ENCODE measurements around the gene TIPIN. TPM values are rescaled to one million over a fixed set of nuclear protein-coding genes. Genes with fewer than 3 reads are reported as not detected.
A peak's percentile ranks its signal among the peaks of the same experiment; 100 is the strongest.

The TIPIN gene
- total RNA-seq: 42.4 and 43.3 TPM in 2 replicates

- H3K4me1 Mint-ChIP-seq (ENCODE audit: low read depth): peaks cover 25% of the 10 kb centered on the region
- H3K4me3 Mint-ChIP-seq (ENCODE audit: low read depth): peak within 1 kb of the TSS; percentile 97
- H3K36me3 Mint-ChIP-seq (ENCODE audit: low read depth): peaks cover 23% of the 10 kb centered on the region
- DNase-seq (ENCODE audit: low spot score): peak; percentile 96
- intact Hi-C loops (cut with micrococcal nuclease): loop anchor here (1.0 kb wide), 3 partner anchors 14 to 141 kb away; partner anchors contain the start of genes MAP2K1 and SNAPC5
- H3K27me3 Mint-ChIP-seq (ENCODE audit: low read depth): no peaks in the 10 kb centered on the region
- no peaks in the 10 kb centered on the region for H3K9me3 Mint-ChIP-seq
- peak within 1 kb of the TSS; percentile 97 for H3K27ac Mint-ChIP-seq
Observed at GRCh38 chr15:66356359-66357236, at the start of gene TIPIN. Gene TIPIN (minus strand): TSS chr15:66356685. CDS start chr15:66352947, 3,738 bp downstream.

- no peak for DNase-seq (ENCODE audit: low spot score)
- H3K27me3 Mint-ChIP-seq (ENCODE audit: low read depth): no peaks in the 10 kb centered on the region
- no peak overlapping the region for H3K27ac Mint-ChIP-seq
- intact Hi-C loops (cut with micrococcal nuclease): no loop called here
- no peak overlapping the region for H3K4me3 Mint-ChIP-seq (ENCODE audit: low read depth)
- no peaks in the 10 kb centered on the region for H3K9me3 Mint-ChIP-seq
- H3K36me3 Mint-ChIP-seq (ENCODE audit: low read depth): peaks cover 43% of the 10 kb centered on the region
- H3K4me1 Mint-ChIP-seq (ENCODE audit: low read depth): peaks cover 87% of the 10 kb centered on the region
Observed at GRCh38 chr15:66405615-66406014, 49.1 kb upstream of the TIPIN start.

DNA sequence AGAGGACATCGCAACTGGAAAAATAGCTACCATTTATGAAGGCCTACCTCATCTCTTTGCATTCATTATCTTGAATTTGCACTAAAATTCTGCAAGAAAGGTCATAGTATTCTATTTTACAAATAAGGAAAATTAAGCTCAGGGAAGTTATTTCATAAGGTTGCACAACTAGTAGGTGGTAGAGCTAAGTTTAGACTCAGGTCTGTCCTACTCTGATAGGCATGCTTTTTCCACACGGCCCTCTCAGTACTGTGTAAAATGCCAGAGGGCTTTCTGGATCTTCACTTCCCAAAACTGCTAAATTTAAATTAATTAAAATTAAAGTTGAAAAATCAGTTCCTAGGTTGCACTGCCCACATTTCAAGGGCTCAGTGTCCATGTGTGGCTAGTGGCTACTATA lies 48.5 kb upstream of the TIPIN start:
- Mint-ChIP-seq H3K4me1 (ENCODE audit: low read depth) (peaks cover 88% of the 10 kb centered on the region), H3K4me3 (ENCODE audit: low read depth) (no peak overlapping the region), H3K27me3 (ENCODE audit: low read depth) (no peaks in the 10 kb centered on the region), H3K36me3 (ENCODE audit: low read depth) (peaks cover 45% of the 10 kb centered on the region), H3K27ac (no peak overlapping the region), H3K9me3 (no peaks in the 10 kb centered on the region)
- intact Hi-C loops (cut with micrococcal nuclease): no loop called here
- no peak for DNase-seq (ENCODE audit: low spot score)

- Mint-ChIP-seq H3K9me3 (no peaks in the 10 kb centered on the region), H3K27me3 (ENCODE audit: low read depth) (no peaks in the 10 kb centered on the region), H3K4me1 (ENCODE audit: low read depth) (peaks cover 85% of the 10 kb centered on the region), H3K27ac (no peak overlapping the region), H3K36me3 (ENCODE audit: low read depth) (peaks cover 41% of the 10 kb centered on the region), H3K4me3 (ENCODE audit: low read depth) (no peak overlapping the region)
- intact Hi-C loops (cut with micrococcal nuclease): no loop called here
- no peak for DNase-seq (ENCODE audit: low spot score)
Observed at GRCh38 chr15:66404532-66404931, 48.0 kb upstream of the TIPIN start.

- DNase-seq (ENCODE audit: low spot score): no peak
- Mint-ChIP-seq H3K36me3 (ENCODE audit: low read depth) (peaks cover 41% of the 10 kb centered on the region), H3K4me1 (ENCODE audit: low read depth) (peaks cover 84% of the 10 kb centered on the region), H3K9me3 (no peaks in the 10 kb centered on the region), H3K27me3 (ENCODE audit: low read depth) (no peaks in the 10 kb centered on the region), H3K27ac (no peak overlapping the region), H3K4me3 (ENCODE audit: low read depth) (no peak overlapping the region)
- intact Hi-C loops (cut with micrococcal nuclease): no loop called here
Observed at GRCh38 chr15:66404122-66404521, 47.6 kb upstream of the TIPIN start.

GRCh38 chr15:66403323-66403722 lies 46.8 kb upstream of the TIPIN start:
- Mint-ChIP-seq H3K36me3 (ENCODE audit: low read depth) (peaks cover 43% of the 10 kb centered on the region), H3K4me1 (ENCODE audit: low read depth) (peaks cover 77% of the 10 kb centered on the region), H3K9me3 (no peaks in the 10 kb centered on the region), H3K27me3 (ENCODE audit: low read depth) (no peaks in the 10 kb centered on the region), H3K4me3 (ENCODE audit: low read depth) (no peak overlapping the region), H3K27ac (no peak overlapping the region)
- no peak for DNase-seq (ENCODE audit: low spot score)
- intact Hi-C loops (cut with micrococcal nuclease): no loop called here

- Mint-ChIP-seq H3K4me1 (ENCODE audit: low read depth) (peaks cover 75% of the 10 kb centered on the region), H3K27me3 (ENCODE audit: low read depth) (no peaks in the 10 kb centered on the region), H3K4me3 (ENCODE audit: low read depth) (no peak overlapping the region), H3K36me3 (ENCODE audit: low read depth) (peaks cover 48% of the 10 kb centered on the region), H3K27ac (peak overlapping the region; percentile 33), H3K9me3 (no peaks in the 10 kb centered on the region)
- DNase-seq (ENCODE audit: low spot score): no peak
- intact Hi-C loops (cut with micrococcal nuclease): no loop called here
Observed at GRCh38 chr15:66402761-66403284, 46.3 kb upstream of the TIPIN start.

DNA sequence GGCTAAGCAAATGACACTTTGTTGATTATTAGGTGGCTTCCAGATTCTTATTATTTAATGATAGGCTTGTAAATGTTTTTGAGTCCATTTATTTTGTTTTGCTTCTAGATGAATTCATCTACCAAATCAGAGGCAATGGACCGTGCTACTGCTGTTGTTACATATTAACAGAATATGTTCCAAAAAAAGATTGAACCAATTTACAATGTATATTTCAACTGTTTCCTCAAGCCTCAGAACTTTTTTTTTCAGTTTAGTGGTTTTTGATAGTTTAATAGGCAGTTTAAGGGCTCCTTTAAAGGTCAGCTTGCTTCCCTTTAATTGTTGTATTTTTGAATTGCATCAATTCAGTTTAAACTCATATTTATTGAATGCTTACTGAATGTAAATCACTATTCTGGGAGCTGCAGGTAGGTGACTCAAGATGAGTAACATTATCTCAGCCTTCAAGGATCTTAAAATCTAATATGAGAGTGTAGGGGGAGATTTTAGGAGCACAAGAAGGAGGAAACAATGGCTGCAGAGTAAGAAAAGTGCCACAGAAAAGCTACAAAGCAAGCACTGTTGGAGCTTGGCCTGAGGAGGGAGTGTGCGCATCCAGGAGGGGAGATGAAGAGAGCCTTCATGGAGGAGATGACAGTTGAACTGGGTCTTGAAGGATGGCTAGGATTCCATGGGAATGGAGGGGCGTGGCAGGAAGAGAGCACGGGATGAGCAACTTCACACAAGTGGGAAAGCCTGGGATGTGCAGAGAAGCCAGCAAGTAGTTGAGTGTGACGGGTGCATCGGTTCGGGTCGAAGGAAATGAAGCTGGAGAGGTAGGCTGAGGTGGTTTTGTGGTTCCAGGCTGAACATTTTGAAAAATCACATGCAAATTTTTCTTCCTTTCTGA lies 44.9 kb upstream of the TIPIN start:
- H3K36me3 Mint-ChIP-seq (ENCODE audit: low read depth): peaks cover 53% of the 10 kb centered on the region

DNA sequence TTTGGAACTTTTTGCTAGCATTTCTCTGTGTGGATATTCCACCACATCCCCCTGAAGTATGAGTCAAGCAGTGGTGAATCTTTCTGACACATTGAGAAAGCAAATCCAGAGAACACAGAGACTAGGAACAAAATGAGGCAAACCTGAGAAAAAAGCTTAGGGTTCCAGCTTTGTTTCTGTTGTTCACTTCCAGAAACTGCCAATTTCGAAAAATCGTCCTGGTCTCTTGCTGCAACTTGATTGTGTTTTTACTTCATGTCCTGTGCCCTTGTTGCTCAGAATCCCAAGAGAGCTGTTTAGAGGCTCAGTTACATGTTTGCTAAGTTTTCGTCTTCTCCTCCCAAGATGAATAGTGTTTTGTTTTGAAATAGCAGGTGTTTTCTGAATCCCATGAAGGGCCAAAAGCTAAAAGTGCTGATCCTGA lies 43.9 kb upstream of the TIPIN start:
- Mint-ChIP-seq H3K9me3 (no peaks in the 10 kb centered on the region), H3K4me3 (ENCODE audit: low read depth) (no peak overlapping the region), H3K4me1 (ENCODE audit: low read depth) (peaks cover 62% of the 10 kb centered on the region), H3K27me3 (ENCODE audit: low read depth) (no peaks in the 10 kb centered on the region), H3K36me3 (ENCODE audit: low read depth) (peaks cover 59% of the 10 kb centered on the region), H3K27ac (peak overlapping the region; percentile 26)
- DNase-seq (ENCODE audit: low spot score): no peak
- intact Hi-C loops (cut with micrococcal nuclease): loop anchor here (2.0 kb wide), 1 partner anchor 14 kb away; the partner anchor contains the start of gene MAP2K1

More for the DNA sequence above, 44.9 kb upstream of the TIPIN start:
- H3K27ac Mint-ChIP-seq: peak overlapping the region; percentile 53
- intact Hi-C loops (cut with micrococcal nuclease): loop anchor here (1.0 to 2.0 kb wide), 2 partner anchors 11 to 15 kb away; partner anchors contain the start of gene MAP2K1
- no peaks in the 10 kb centered on the region for H3K9me3 Mint-ChIP-seq
- no peaks in the 10 kb centered on the region for H3K27me3 Mint-ChIP-seq (ENCODE audit: low read depth)
- H3K4me3 Mint-ChIP-seq (ENCODE audit: low read depth): peak overlapping the region; percentile 51
- peaks cover 66% of the 10 kb centered on the region for H3K4me1 Mint-ChIP-seq (ENCODE audit: low read depth)
- DNase-seq (ENCODE audit: low spot score): peak; percentile 10

- Mint-ChIP-seq H3K4me1 (ENCODE audit: low read depth) (peaks cover 65% of the 10 kb centered on the region), H3K9me3 (no peaks in the 10 kb centered on the region), H3K4me3 (ENCODE audit: low read depth) (no peak overlapping the region), H3K27ac (no peak overlapping the region), H3K36me3 (ENCODE audit: low read depth) (peaks cover 64% of the 10 kb centered on the region), H3K27me3 (ENCODE audit: low read depth) (no peaks in the 10 kb centered on the region)
- DNase-seq (ENCODE audit: low spot score): no peak
- intact Hi-C loops (cut with micrococcal nuclease): no loop called here
Observed at GRCh38 chr15:66399276-66399675, 42.8 kb upstream of the TIPIN start.

DNA sequence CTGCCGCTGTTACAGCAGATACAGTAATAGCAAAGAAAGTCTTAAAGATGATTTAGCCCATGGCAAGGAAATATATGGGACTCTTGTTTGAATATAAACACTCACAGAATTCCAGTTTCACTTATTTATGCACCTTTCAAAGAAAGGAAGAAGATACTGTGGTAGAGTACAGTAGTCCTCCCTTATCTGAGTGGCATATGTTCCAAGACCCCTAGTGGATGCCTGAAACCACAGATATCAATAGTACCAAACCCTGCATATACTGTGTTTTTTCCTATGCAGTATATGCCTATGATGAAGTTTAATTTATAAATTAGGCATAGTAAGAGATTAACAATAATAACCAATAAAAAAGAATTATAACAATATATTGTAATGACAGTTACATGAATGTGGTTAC lies 38.4 kb upstream of the TIPIN start:
- no peak overlapping the region for H3K4me3 Mint-ChIP-seq (ENCODE audit: low read depth)
- H3K4me1 Mint-ChIP-seq (ENCODE audit: low read depth): peaks cover 61% of the 10 kb centered on the region
- H3K36me3 Mint-ChIP-seq (ENCODE audit: low read depth): peaks cover 76% of the 10 kb centered on the region
- intact Hi-C loops (cut with micrococcal nuclease): no loop called here
- DNase-seq (ENCODE audit: low spot score): no peak
- no peak overlapping the region for H3K27ac Mint-ChIP-seq
- no peaks in the 10 kb centered on the region for H3K27me3 Mint-ChIP-seq (ENCODE audit: low read depth)
- H3K9me3 Mint-ChIP-seq: no peaks in the 10 kb centered on the region

DNA sequence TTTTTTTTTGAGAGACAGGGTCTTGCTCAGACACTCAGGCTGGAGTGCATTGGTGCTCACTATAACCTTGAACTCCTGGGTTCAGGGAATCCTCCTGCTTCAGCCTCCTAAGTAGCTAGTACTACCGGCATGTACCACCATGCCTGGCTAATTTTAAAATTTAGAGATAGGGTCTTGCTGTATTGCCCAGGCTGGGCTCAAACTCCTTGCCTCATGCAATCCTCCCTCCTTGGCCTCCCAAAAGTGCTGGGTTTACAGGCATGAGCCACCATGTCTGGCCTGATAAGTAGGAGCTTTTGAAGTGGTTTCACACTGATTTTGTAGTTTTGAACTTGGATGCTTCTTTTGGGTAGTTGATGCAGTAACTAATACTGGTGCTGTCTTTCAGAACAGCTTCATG lies 38.0 kb upstream of the TIPIN start:
- Mint-ChIP-seq H3K4me3 (ENCODE audit: low read depth) (no peak overlapping the region), H3K9me3 (no peaks in the 10 kb centered on the region), H3K36me3 (ENCODE audit: low read depth) (peaks cover 78% of the 10 kb centered on the region), H3K4me1 (ENCODE audit: low read depth) (peaks cover 63% of the 10 kb centered on the region), H3K27me3 (ENCODE audit: low read depth) (no peaks in the 10 kb centered on the region), H3K27ac (no peak overlapping the region)
- DNase-seq (ENCODE audit: low spot score): no peak
- intact Hi-C loops (cut with micrococcal nuclease): no loop called here

All from activated T-helper 2 cell treated with anti-CD3 and anti-CD28 coated beads, Interferon-gamma antibody, Interleukin-2, Interleukin-4, amounts not matched to agents 10 μg/mL and 5 μg/mL and 100 μg/mL, durations not matched to agents 14 hours and 24 hours and 36 hours (primary cell).